Ectodermal cell (in vitro differentiated cells): ENCODE data around the gene SHC2.
"Not testable (repeated sequence)": the region's sequence is repeated elsewhere in the genome, so short reads cannot be mapped to it uniquely, and the experiment has no call there.

Experiments used
- H3K27ac ChIP-seq: 2 replicates; pipeline ENCODE4 v1.7.0; 2013; ENCODE audit warnings: mild to moderate bottlenecking, low read depth, low read length; ENCODE audit not compliant: insufficient read depth, poor library complexity, severe bottlenecking
- H3K27me3 ChIP-seq: 2 replicates; pipeline ENCODE4 v1.7.0; 2013; ENCODE audit warnings: mild to moderate bottlenecking, low read length; ENCODE audit not compliant: insufficient read depth, control insufficient read depth, poor library complexity, severe bottlenecking
- H3K36me3 ChIP-seq: one replicate; pipeline ENCODE4 v1.7.0; 2013; ENCODE audit warnings: low read length; ENCODE audit not compliant: control insufficient read depth, insufficient read depth
- H3K4me1 ChIP-seq: one replicate; pipeline ENCODE4 v1.7.0; 2013; ENCODE audit warnings: low read length; ENCODE audit not compliant: control insufficient read depth, insufficient read depth
- H3K4me3 ChIP-seq: 2 replicates; pipeline ENCODE4 v1.7.0; 2013; ENCODE audit warnings: low read depth, low read length, control low read depth; ENCODE audit not compliant: insufficient read depth
- H3K9me3 ChIP-seq: 2 replicates; pipeline ENCODE4 v1.7.0; 2013; ENCODE audit warnings: mild to moderate bottlenecking, low read length, moderate library complexity; ENCODE audit not compliant: control insufficient read depth
- WGBS, 2 experiments: methylation state at CpG; one replicate each; pipeline ENCODE4 v1.1.7; 2013; ENCODE audit warnings: missing lambda C conversion rate in 2 of 2; 5-methylcytosine and 5-hydroxymethylcytosine counted together

The SHC2 gene

DNA sequence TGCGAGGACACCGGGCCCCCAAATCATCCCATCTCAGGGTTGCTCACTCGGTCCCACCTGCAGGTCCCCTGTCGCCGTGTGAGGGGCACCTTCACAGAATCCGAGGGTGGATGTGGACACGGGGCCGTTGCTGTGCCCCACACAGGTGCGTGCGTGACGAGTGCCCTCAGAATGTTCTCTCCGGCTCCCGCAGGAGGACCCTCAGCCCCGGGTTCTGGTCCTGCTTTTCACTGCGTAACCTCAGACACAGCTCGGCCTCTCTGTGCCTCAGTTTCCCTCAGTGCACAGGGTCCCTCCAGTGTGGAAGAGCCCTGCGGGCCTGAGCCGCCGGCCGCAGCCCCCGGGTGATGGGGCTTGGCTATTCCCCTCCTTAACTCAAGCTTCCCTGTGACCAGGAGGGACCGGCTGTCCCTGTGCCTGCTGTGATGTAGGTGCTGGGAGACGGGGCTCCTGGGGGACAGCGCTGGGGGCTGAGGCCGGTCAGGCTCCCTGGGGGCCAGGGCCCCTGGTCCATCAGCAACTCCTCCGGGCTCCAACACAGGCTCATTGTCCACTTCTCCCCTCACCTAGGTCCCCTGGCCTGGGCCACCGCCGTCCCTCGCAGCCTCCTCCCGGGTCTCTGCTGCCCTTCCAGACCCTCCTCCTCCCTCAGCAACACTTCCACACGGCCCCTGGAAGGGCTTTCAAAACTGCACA, 4.8 kb downstream of the SHC2 start:
- H3K27ac ChIP-seq: no peak overlapping the region
- no peaks in the 10 kb centered on the region for H3K4me1 ChIP-seq
- H3K27me3 ChIP-seq: peaks cover 10% of the 10 kb centered on the region
- no peaks in the 10 kb centered on the region for H3K36me3 ChIP-seq
- H3K4me3 ChIP-seq: no peak overlapping the region
- WGBS, 2 experiments: 92 to 95% methylated on average over 31 of the region's 31 CpGs
- no peaks in the 10 kb centered on the region for H3K9me3 ChIP-seq

DNA sequence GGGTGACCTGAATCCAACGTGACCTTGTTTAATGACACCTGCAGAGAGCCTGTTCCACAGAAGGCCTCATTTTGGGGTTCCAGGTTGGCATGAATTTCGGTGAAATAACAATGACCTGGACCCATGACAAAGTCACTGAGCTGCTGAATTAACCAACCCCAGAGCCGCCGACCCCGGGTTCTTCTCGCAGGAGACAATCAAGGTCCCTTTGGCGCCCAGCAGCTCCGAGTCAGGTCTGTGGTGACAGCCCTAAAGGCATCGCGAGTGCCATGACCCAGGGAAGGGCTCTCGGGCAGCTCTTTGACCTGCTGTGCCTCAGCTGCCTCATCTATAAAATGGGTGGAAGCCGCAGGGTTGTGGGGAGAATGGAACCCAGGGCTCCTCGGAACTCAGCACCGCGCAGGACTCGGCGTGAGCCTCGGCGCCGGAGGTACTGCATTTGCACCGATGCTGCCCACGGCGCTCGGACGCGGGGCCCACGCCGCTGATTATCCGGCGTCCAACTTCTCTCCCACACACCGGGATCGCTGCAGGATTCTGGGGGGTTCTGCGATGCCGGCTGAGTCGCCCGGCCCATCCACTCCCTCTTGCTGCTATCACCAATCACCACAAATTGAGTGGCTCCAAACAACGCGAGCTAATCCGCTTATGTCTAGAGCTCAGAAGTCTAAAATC, 5.7 kb downstream of the SHC2 start:
- Histone ChIP-seq H3K4me3 (no peak overlapping the region), H3K9me3 (no peaks in the 10 kb centered on the region), H3K27me3 (peaks cover 7% of the 10 kb centered on the region), H3K4me1 (no peaks in the 10 kb centered on the region), H3K27ac (no peak overlapping the region), H3K36me3 (no peaks in the 10 kb centered on the region)
- WGBS, 2 experiments: 96 to 97% methylated on average over 39 of the region's 39 CpGs

DNA sequence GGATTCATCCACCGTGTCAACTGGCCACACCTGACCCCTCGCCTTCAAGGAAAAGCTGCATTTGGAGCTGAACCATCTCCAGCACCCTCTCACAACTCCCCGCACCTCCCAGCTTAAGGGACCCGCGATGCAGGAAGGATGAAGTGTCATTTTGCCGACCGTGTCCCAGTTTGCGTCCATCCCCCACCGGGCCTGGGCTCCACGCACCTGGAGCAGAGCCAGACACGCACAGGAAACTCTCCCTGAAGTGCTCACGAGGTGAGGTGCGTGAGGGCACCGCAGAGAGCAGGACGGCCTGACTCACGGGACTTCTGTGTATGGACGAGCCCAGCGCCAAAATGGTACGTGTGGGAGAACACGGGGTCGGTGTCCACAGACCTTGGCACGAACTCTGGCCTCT, 7.2 kb downstream of the SHC2 start:
- Histone ChIP-seq H3K4me1 (no peaks in the 10 kb centered on the region), H3K36me3 (no peaks in the 10 kb centered on the region), H3K27ac (no peak overlapping the region), H3K9me3 (no peaks in the 10 kb centered on the region), H3K4me3 (no peak overlapping the region), H3K27me3 (no peaks in the 10 kb centered on the region)
- 94% methylated on average over 22 of the region's 22 CpGs for WGBS, 2 experiments

DNA sequence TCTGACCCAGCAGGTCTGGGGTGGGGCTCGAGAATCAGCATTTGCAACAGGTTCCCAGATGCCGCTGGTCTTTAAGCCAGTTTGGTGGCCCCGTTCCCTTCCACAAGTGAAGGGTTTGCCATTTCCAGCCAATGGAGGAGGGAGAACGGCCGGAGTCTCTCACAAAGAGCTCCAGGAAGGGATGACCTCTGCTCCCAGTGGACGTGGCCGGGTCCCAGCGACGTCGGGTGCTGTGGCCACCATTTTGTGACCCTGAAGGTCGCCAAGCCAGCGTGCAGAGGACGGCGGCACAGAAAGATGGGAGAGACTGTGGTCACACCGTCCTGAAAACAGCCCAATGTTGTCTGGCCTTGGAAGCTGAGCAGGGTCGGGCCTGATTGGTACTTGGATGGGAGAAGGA, 8.0 kb downstream of the SHC2 start:
- Histone ChIP-seq H3K36me3 (no peaks in the 10 kb centered on the region), H3K9me3 (no peaks in the 10 kb centered on the region), H3K4me3 (no peak overlapping the region), H3K27ac (no peak overlapping the region), H3K27me3 (no peaks in the 10 kb centered on the region), H3K4me1 (no peaks in the 10 kb centered on the region)
- WGBS, 2 experiments: 93 to 94% methylated on average over 16 of the region's 16 CpGs

- H3K4me3 ChIP-seq: not testable (repeated sequence)
Observed at GRCh38 chr19:450912-451481, 9.8 kb downstream of the SHC2 start.

GRCh38 chr19:449916-450315, 10.9 kb downstream of the SHC2 start:
- Histone ChIP-seq H3K4me1 (no peaks in the 10 kb centered on the region), H3K27ac (no peak overlapping the region), H3K4me3 (no peak overlapping the region), H3K27me3 (no peaks in the 10 kb centered on the region), H3K9me3 (no peaks in the 10 kb centered on the region), H3K36me3 (no peaks in the 10 kb centered on the region)
- 85 to 90% methylated on average over 20 of the region's 20 CpGs for WGBS, 2 experiments

More at GRCh38 chr19:450912-451481, 9.8 kb downstream of the SHC2 start:
- not testable (repeated sequence) for H3K27ac ChIP-seq, H3K4me1 ChIP-seq, H3K36me3 ChIP-seq, H3K27me3 ChIP-seq, H3K9me3 ChIP-seq
- WGBS, 2 experiments: 92 to 94% methylated on average over 33 of the region's 33 CpGs

DNA sequence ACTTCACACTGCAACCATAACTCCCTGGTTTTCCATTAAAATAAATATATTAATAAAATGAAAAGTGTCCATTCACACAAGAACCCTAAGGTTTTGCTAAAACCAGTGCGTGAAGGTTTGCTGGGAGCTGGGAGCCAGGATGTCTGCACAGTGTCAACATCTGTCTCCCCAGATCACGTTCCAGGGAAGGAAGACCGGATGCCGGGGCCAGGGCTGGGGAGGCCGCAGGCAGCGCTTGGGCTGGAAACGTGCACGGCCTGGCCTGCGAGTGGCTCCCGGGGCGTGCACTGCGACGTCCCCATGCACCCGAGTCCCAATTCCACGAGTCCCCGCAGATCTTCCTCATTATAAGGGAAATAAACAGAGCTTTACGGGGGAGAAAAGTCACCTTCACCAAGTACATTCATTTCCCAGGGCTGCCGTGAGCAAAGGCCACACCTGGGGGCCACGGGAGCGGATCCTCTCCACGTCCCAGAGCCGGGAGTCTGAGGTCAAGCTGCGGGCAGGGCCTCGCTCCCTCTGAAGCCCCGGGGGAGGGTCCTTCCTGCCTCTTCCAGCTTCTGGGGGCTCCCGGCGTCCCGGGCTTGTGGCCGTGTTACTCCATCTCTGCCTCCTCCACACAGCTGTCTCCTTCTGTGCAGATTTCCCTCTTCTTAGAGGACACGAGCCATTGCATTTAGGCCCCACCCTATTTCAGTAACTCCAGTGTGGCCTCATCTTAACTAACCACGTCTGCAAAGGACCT, 12.8 kb downstream of the SHC2 start:
- H3K4me1 ChIP-seq: no peaks in the 10 kb centered on the region
- H3K36me3 ChIP-seq: no peaks in the 10 kb centered on the region
- no peaks in the 10 kb centered on the region for H3K9me3 ChIP-seq
- 90 to 92% methylated on average over 31 of the region's 31 CpGs for WGBS, 2 experiments
- no peaks in the 10 kb centered on the region for H3K27me3 ChIP-seq
- H3K4me3 ChIP-seq: no peak overlapping the region
- H3K27ac ChIP-seq: no peak overlapping the region

DNA sequence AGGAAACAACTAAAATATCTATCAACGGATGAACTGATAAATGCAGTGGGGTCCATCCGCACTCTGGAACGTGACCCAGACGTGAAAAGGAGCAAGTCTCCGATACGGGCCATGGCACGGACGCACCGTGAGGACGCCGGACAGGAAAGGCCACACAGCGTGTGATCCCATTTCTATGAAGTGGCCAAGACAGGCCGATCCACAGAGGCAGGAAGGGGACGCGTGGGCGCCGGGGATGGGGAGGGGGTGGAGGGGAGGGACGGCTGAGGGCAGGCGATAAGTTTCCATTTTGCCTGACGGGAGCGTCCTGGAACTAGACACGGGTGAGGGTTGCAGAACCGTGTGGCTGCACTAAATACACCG, 13.8 kb downstream of the SHC2 start:
- H3K27me3 ChIP-seq: no peaks in the 10 kb centered on the region
- WGBS, 2 experiments: 95% methylated on average over 24 of the region's 24 CpGs
- H3K4me3 ChIP-seq: no peak overlapping the region
- H3K27ac ChIP-seq: no peak overlapping the region
- no peaks in the 10 kb centered on the region for H3K36me3 ChIP-seq
- H3K9me3 ChIP-seq: no peaks in the 10 kb centered on the region
- no peaks in the 10 kb centered on the region for H3K4me1 ChIP-seq

GRCh38 chr19:444677-445210, 16.1 kb downstream of the SHC2 start:
- H3K4me1 ChIP-seq: no peaks in the 10 kb centered on the region
- H3K4me3 ChIP-seq: no peak overlapping the region
- 94% methylated on average over 26 of the region's 26 CpGs for WGBS, 2 experiments
- H3K36me3 ChIP-seq: no peaks in the 10 kb centered on the region
- no peaks in the 10 kb centered on the region for H3K9me3 ChIP-seq
- H3K27me3 ChIP-seq: no peaks in the 10 kb centered on the region
- no peak overlapping the region for H3K27ac ChIP-seq

GRCh38 chr19:443005-443404, 17.8 kb downstream of the SHC2 start:
- Histone ChIP-seq H3K4me3 (no peak overlapping the region), H3K9me3 (no peaks in the 10 kb centered on the region), H3K36me3 (no peaks in the 10 kb centered on the region), H3K27me3 (no peaks in the 10 kb centered on the region), H3K4me1 (no peaks in the 10 kb centered on the region), H3K27ac (no peak overlapping the region)
- 84 to 92% methylated on average over 2 of the region's 2 CpGs for WGBS, 2 experiments
